Measurements from ENCODE around the gene STUB1.

The STUB1 gene

DNA sequence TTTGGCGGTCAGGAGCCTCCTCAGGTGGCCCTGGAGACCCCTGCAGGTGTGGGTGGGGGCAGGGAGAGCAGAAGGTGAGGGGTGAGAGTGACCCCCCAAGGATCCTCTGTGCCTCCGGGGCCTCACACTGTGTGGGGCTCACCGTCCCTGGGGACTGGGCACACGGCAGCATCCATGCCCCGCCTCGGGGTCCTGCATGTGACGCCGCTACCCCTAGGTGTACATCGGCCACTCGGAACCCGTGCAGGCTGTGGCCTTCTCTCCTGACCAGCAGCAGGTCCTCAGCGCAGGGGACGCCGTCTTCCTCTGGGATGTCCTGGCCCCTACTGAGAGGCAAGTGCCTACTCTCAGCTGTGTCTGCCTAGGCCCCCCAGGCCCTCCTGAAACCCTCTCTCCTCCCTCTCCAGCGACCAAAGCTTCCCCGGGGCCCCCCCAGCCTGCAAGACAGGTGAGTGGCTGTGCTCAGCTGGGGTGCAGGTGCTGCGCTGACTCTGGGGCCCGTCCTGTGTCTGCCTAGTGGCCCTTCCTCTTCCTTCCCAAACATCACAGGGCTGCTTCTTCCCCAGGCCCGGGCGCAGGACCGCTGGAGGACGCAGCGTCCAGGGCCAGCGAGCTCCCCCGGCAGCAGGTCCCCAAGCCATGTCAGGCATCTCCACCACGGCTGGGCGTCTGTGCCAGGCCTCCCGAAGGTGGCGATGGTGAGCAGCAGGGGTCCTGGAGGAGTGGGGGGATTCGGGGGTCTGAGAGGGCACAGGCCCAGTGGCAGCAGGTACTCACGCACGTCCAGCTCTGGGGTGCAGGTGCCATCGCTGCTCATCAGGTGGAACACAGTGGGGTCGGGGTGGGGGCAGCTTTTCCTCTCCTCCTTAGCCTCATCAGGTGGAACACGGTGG is 21.3 kb upstream of the STUB1 start:
- Histone ChIP-seq H3K27me3 (ENCODE audit: insufficient read depth, low read length) (no peaks in the 10 kb centered on the region), H3K4me3 (ENCODE audit: low read depth, low read length, poor library complexity, severe bottlenecking) (no peak overlapping the region), H3K4me1 (ENCODE audit: insufficient read depth, low read length, severe bottlenecking) (peaks cover 6% of the 10 kb centered on the region), H3F3A (ENCODE audit: insufficient read depth, low read length) (no peaks in the 10 kb centered on the region), H3K9me3 (ENCODE audit: low read length) (no peaks in the 10 kb centered on the region), H2AFZ (ENCODE audit: low read length) (no peak overlapping the region), H3K9me2 (ENCODE audit: low read depth, low read length) (no peaks in the 10 kb centered on the region), H3K9ac (ENCODE audit: low read length) (no peak overlapping the region), H4K20me1 (ENCODE audit: insufficient read depth, low read length) (no peaks in the 10 kb centered on the region), H3K27ac (ENCODE audit: low read depth, low read length, poor library complexity, severe bottlenecking) (no peak overlapping the region), H3K36me3 (ENCODE audit: insufficient read depth, low read length) (peaks cover 47% of the 10 kb centered on the region), H3K79me2 (ENCODE audit: insufficient read depth, low read length) (no peaks in the 10 kb centered on the region), H3K4me2 (ENCODE audit: low read length) (no peak overlapping the region)
- TF ChIP-seq, protein P1, sequence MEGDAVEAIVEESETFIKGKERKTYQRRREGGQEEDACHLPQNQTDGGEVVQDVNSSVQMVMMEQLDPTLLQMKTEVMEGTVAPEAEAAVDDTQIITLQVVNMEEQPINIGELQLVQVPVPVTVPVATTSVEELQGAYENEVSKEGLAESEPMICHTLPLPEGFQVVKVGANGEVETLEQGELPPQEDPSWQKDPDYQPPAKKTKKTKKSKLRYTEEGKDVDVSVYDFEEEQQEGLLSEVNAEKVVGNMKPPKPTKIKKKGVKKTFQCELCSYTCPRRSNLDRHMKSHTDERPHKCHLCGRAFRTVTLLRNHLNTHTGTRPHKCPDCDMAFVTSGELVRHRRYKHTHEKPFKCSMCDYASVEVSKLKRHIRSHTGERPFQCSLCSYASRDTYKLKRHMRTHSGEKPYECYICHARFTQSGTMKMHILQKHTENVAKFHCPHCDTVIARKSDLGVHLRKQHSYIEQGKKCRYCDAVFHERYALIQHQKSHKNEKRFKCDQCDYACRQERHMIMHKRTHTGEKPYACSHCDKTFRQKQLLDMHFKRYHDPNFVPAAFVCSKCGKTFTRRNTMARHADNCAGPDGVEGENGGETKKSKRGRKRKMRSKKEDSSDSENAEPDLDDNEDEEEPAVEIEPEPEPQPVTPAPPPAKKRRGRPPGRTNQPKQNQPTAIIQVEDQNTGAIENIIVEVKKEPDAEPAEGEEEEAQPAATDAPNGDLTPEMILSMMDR (IDR thresholded peaks at IDR 0.05; ENCODE audit: low read length), result peak; percentile 30; the same call in 1 of the 2 replicates
- no peak for TF ChIP-seq EZH2 (IDR thresholded peaks at IDR 0.05; ENCODE audit: borderline replicate concordance, low read length)

DNA sequence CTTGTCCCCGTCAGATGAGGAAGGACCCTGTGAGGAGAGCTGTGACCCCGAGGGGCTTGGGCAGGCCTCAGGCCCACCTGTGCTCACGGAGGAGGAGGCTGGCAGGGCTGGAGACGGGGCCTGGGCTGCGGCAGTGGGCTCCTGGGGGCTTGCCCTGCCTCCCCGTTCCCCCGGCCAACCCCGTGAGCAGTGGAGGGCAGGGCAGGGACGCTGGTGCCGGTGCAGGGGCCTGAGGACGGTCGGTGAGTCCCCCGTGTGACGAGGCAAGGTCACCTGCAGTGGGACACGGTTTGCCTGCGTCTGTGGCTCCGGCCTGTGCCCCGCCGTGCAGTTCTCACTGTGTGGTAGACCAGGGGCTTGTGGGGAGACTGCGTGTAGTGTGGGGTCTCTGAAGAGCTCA is 20.6 kb upstream of the STUB1 start:
- Histone ChIP-seq H3F3A (ENCODE audit: insufficient read depth, low read length) (no peaks in the 10 kb centered on the region), H3K9ac (ENCODE audit: low read length) (no peak overlapping the region), H3K4me2 (ENCODE audit: low read length) (no peak overlapping the region), H3K27me3 (ENCODE audit: insufficient read depth, low read length) (no peaks in the 10 kb centered on the region), H3K36me3 (ENCODE audit: insufficient read depth, low read length) (peaks cover 50% of the 10 kb centered on the region), H3K9me3 (ENCODE audit: low read length) (no peaks in the 10 kb centered on the region), H3K4me1 (ENCODE audit: insufficient read depth, low read length, severe bottlenecking) (peaks cover 6% of the 10 kb centered on the region), H3K9me2 (ENCODE audit: low read depth, low read length) (no peaks in the 10 kb centered on the region), H4K20me1 (ENCODE audit: insufficient read depth, low read length) (no peaks in the 10 kb centered on the region), H3K27ac (ENCODE audit: low read depth, low read length, poor library complexity, severe bottlenecking) (no peak overlapping the region), H3K79me2 (ENCODE audit: insufficient read depth, low read length) (no peaks in the 10 kb centered on the region), H2AFZ (ENCODE audit: low read length) (no peak overlapping the region), H3K4me3 (ENCODE audit: low read depth, low read length, poor library complexity, severe bottlenecking) (no peak overlapping the region)
- TF ChIP-seq, protein P1 (IDR thresholded peaks at IDR 0.05; ENCODE audit: low read length), result no peak
- TF ChIP-seq EZH2 (IDR thresholded peaks at IDR 0.05; ENCODE audit: borderline replicate concordance, low read length), result no peak

DNA sequence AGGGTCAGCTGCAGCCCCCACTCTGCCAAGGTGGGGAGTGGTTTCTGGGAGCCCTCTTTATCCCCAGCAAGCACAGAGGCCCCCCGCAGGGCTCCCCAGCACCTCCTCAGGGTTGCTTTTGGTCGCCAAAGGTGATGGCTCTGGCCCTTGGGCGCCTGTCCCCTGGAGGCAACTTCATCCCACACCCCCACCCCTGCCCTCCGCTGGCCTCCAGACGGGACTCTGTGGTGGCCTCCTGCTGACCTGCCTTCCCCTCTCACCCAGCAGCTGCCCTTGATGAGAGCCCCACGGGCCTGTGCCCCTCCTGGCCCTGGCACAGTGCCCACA is 20.1 kb upstream of the STUB1 start:
- peaks cover 50% of the 10 kb centered on the region for H3K36me3 ChIP-seq (ENCODE audit: insufficient read depth, low read length)
- no peak overlapping the region for H3K4me3 ChIP-seq (ENCODE audit: low read depth, low read length, poor library complexity, severe bottlenecking)
- no peak overlapping the region for H3K27ac ChIP-seq (ENCODE audit: low read depth, low read length, poor library complexity, severe bottlenecking)

More for the DNA sequence above, 20.1 kb upstream of the STUB1 start:
- H3K4me2 ChIP-seq (ENCODE audit: low read length), result no peak overlapping the region
- peaks cover 6% of the 10 kb centered on the region for H3K4me1 ChIP-seq (ENCODE audit: insufficient read depth, low read length, severe bottlenecking)
- no peak overlapping the region for H3K9ac ChIP-seq (ENCODE audit: low read length)
- H3K9me3 ChIP-seq (ENCODE audit: low read length), result no peaks in the 10 kb centered on the region
- no peaks in the 10 kb centered on the region for H3K9me2 ChIP-seq (ENCODE audit: low read depth, low read length)
- no peaks in the 10 kb centered on the region for H4K20me1 ChIP-seq (ENCODE audit: insufficient read depth, low read length)
- H3K79me2 ChIP-seq (ENCODE audit: insufficient read depth, low read length), result no peaks in the 10 kb centered on the region
- TF ChIP-seq, protein P1 (IDR thresholded peaks at IDR 0.05; ENCODE audit: low read length), result no peak
- TF ChIP-seq EZH2 (IDR thresholded peaks at IDR 0.05; ENCODE audit: borderline replicate concordance, low read length), result no peak
- H3K27me3 ChIP-seq (ENCODE audit: insufficient read depth, low read length), result no peaks in the 10 kb centered on the region
- H2AFZ ChIP-seq (ENCODE audit: low read length), result no peak overlapping the region
- H3F3A ChIP-seq (ENCODE audit: insufficient read depth, low read length), result no peaks in the 10 kb centered on the region

Data from OCI-LY1 (cell line).